Prostate gland (tissue), 2 donors: ENCODE results near the gene GDI1. TPM values are rescaled to one million over a fixed set of nuclear protein-coding genes. Genes with fewer than 3 reads are reported as not detected.

Experiments
- DNase-seq: peaks from one replicate; pipeline ENCODE4 v3.0.0-alpha.2; 2019; ENCODE audit warnings: low spot score
- H3K27ac ChIP-seq, 2 donors: fragments of 200-600 bp; sonication (generic); 2 replicates each; pipeline ENCODE4 v1.5.1; 2017 to 2019
- H3K27me3 ChIP-seq: fragments of 200-600 bp; sonication (generic); replicated peaks from 2 replicates; pipeline ENCODE4 v1.5.1; 2019; ENCODE audit not compliant: insufficient read depth
- H3K36me3 ChIP-seq, 2 donors: fragments of 200-600 bp; sonication (generic); 1 replicate in 1 of 2; 2 replicates in 1 of 2; pipeline versions ENCODE4 v1.5.1 to v1.8.1; 2017 to 2019
- H3K4me1 ChIP-seq: fragments of 200-600 bp; sonication (generic); replicated peaks from 2 replicates; pipeline ENCODE4 v1.5.1; 2019
- H3K4me3 ChIP-seq, 2 donors: fragments of 200-600 bp; sonication (generic); 2 replicates each; pipeline ENCODE4 v1.5.1; 2017 to 2019
- H3K9me3 ChIP-seq: fragments of 200-600 bp; sonication (generic); 2 replicates; pipeline ENCODE4 v1.5.1; 2017
- POLR2A ChIP-seq: fragments of 450-650 bp; IDR thresholded peaks from one replicate; pipeline ENCODE4 v1.6.1; 2016; ENCODE audit warnings: antibody characterized with exemption, mild to moderate bottlenecking
- POLR2AphosphoS5 ChIP-seq: sonication (generic); formaldehyde crosslinking; IDR thresholded peaks from one replicate; pipeline ENCODE4 v1.6.1; 2017; ENCODE audit warnings: antibody characterized with exemption
- WGBS: methylation state at CpG from one replicate; pipeline ENCODE4 v1.1.5; 2018; 5-methylcytosine and 5-hydroxymethylcytosine counted together
- intact Hi-C: fragments of 100-400 bp; cut with DNase I; formaldehyde crosslinking; loops from one replicate; pipeline ENCODE4 v1.14.2; 2022
- total RNA-seq, 2 donors: library from RNA; depleted of rRNA; stranded (reverse); fragments of >200 nt; gene quantifications; one replicate each; pipeline ENCODE4 v1.1.0, GENCODE V29; 2016
- TF ChIP-seq, protein P1 (sequence below), 4 experiments: fragments of 200-600 bp in 2 of 4; fragments of 450-650 bp in 2 of 4; sonication (generic) in 2 of 4; IDR thresholded peaks; 1 replicate in 3 of 4; 2 replicates in 1 of 4; pipeline ENCODE4 v1.5.1; 2016 to 2019; ENCODE audit warnings: antibody characterized with exemption in 4 of 4, mild to moderate bottlenecking in 2 of 4, moderate library complexity in 2 of 4

GDI1 gene
- total RNA-seq, 2 donors from 2014 or later, result 52.9 to 148 TPM

- H3K36me3 ChIP-seq, result no peaks in the 10 kb centered on the region
- WGBS, result 81% methylated on average over 9 of the region's 9 CpGs
- no peak for DNase-seq
- TF ChIP-seq POLR2AphosphoS5 (no peak), POLR2A (no peak)
- TF ChIP-seq, protein P1, sequence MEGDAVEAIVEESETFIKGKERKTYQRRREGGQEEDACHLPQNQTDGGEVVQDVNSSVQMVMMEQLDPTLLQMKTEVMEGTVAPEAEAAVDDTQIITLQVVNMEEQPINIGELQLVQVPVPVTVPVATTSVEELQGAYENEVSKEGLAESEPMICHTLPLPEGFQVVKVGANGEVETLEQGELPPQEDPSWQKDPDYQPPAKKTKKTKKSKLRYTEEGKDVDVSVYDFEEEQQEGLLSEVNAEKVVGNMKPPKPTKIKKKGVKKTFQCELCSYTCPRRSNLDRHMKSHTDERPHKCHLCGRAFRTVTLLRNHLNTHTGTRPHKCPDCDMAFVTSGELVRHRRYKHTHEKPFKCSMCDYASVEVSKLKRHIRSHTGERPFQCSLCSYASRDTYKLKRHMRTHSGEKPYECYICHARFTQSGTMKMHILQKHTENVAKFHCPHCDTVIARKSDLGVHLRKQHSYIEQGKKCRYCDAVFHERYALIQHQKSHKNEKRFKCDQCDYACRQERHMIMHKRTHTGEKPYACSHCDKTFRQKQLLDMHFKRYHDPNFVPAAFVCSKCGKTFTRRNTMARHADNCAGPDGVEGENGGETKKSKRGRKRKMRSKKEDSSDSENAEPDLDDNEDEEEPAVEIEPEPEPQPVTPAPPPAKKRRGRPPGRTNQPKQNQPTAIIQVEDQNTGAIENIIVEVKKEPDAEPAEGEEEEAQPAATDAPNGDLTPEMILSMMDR (IDR thresholded peaks at IDR 0.05), result no peak
- intact Hi-C loops, result no loop called here
- H3K9me3 ChIP-seq, result no peaks in the 10 kb centered on the region
- H3K4me3 ChIP-seq, result no peak overlapping the region
- H3K27me3 ChIP-seq, result no peaks in the 10 kb centered on the region
- H3K4me1 ChIP-seq, result no peaks in the 10 kb centered on the region
- H3K27ac ChIP-seq, result no peak overlapping the region
Measured at GRCh38 chrX:154452823-154453222, 15.9 kb downstream of the GDI1 start.

DNA sequence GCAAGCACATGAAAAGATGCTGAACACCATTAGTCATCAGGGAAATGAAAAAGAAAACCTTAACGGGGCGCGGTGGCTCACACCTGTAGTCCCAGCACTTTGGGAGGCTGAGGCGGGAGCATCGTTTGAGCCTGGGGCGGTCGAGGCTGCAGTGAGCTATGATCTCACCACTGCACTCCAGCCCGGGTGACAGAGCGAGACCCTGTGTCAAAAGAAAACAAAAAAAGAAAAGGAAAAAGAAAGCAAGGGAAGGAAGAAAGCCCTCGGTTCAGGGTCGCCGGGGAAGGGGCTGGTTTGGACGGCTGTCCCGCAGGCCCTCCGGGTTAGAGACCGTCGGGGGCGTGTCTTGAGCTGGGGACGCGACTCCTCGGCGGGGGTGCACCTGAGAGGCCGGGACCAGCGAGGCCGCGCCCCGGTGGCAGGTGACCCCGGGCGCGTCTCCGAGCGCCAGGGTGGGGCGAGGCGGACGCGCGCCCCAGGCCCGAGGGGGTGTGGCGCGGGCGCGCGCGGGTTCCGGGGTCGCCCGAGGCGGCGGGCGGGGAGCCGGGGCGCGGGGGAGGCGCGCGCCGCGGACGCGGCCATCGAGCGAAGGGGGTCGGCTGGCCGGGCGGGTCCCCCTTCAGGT, 20.6 kb downstream of the GDI1 start:
- 9% methylated on average over 22 of the region's 65 CpGs for WGBS
- DNase-seq, result no peak
- H3K27ac ChIP-seq, result peak overlapping the region; percentile 73 to 77
- no peaks in the 10 kb centered on the region for H3K36me3 ChIP-seq
- peak overlapping the region; percentile 52 to 53 for H3K4me3 ChIP-seq
- H3K4me1 ChIP-seq, result peaks cover 3% of the 10 kb centered on the region
- H3K27me3 ChIP-seq, result no peaks in the 10 kb centered on the region
- intact Hi-C loops, result no loop called here
- TF ChIP-seq, protein P1 (IDR thresholded peaks at IDR 0.05), result no peak
- no peak for TF ChIP-seq POLR2A
- no peak for TF ChIP-seq POLR2AphosphoS5
- no peaks in the 10 kb centered on the region for H3K9me3 ChIP-seq

GRCh38 chrX:154458116-154458953, 21.4 kb downstream of the GDI1 start, which contains the start of gene PLXNA3:
Gene PLXNA3, plus strand, starts transcription at chrX:154458281. Its CDS starts 1,903 bp downstream, at chrX:154460184.
- intact Hi-C loops, result no loop called here
- no peak for DNase-seq
- TF ChIP-seq, protein P1 (IDR thresholded peaks at IDR 0.05), result no peak
- TF ChIP-seq POLR2AphosphoS5 (no peak), POLR2A (peak; percentile 15)

GRCh38 chrX:154458954-154459778, 22.2 kb downstream of the GDI1 start:
- Histone ChIP-seq H3K9me3 (no peaks in the 10 kb centered on the region), H3K27me3 (no peaks in the 10 kb centered on the region), H3K36me3 (no peaks in the 10 kb centered on the region), H3K4me3 (peak overlapping the region; percentile 52 to 53), H3K4me1 (peaks cover 3% of the 10 kb centered on the region), H3K27ac (peak overlapping the region; percentile 73 to 77)
- DNase-seq, result peak; percentile 30
- 10% methylated on average over 10 of the region's 15 CpGs for WGBS
- intact Hi-C loops, result no loop called here
- TF ChIP-seq, protein P1 (IDR thresholded peaks at IDR 0.05), result no peak
- peak; percentile 25 for TF ChIP-seq POLR2A

More at GRCh38 chrX:154458116-154458953, 21.4 kb downstream of the GDI1 start, which contains the start of gene PLXNA3:
- peak within 1 kb of the TSS; percentile 73 to 77 for H3K27ac ChIP-seq
- no peaks in the 10 kb centered on the region for H3K27me3 ChIP-seq
- H3K9me3 ChIP-seq, result no peaks in the 10 kb centered on the region
- H3K4me1 ChIP-seq, result peaks cover 3% of the 10 kb centered on the region
- H3K36me3 ChIP-seq, result no peaks in the 10 kb centered on the region
- 0% methylated on average over 4 of the region's 88 CpGs for WGBS
- peak within 1 kb of the TSS; percentile 52 to 53 for H3K4me3 ChIP-seq
